Stimulated activated CD8-positive, alpha-beta memory T cell treated with anti-CD3 and anti-CD28 coated beads, Interleukin-7, amount 100 ng/mL, for 1 hour (primary cell): ENCODE data around the gene DSC1.

Experiments used
- DNase-seq, 2 donors: peaks; one replicate each; pipeline ENCODE4 v3.0.0-alpha.2; 2020; ENCODE audit warnings: low read depth in 2 of 2

The DSC1 gene

GRCh38 chr18:31103423-31103822 lies 59.2 kb downstream of the DSC1 start:
- no peak for DNase-seq

GRCh38 chr18:31102941-31103340 lies 59.7 kb downstream of the DSC1 start:
- DNase-seq, result no peak

- DNase-seq, result no peak
Measured at GRCh38 chr18:31102025-31102684, 60.5 kb downstream of the DSC1 start, which contains the start of gene DSC2. Gene DSC2 (minus strand): TSS chr18:31102421. CDS start chr18:31101971, 450 bp downstream.

GRCh38 chr18:31101183-31102024 lies 61.3 kb downstream of the DSC1 start:
- no peak for DNase-seq

- DNase-seq, result no peak
Measured at GRCh38 chr18:31100436-31101182, 62.0 kb downstream of the DSC1 start.

GRCh38 chr18:31099450-31100230 lies 63.0 kb downstream of the DSC1 start:
- no peak for DNase-seq

- DNase-seq, result no peak
Measured at GRCh38 chr18:31098878-31099277, 63.8 kb downstream of the DSC1 start.

- no peak for DNase-seq
Measured at GRCh38 chr18:31097666-31098065, 65.0 kb downstream of the DSC1 start.

- no peak for DNase-seq
Measured at GRCh38 chr18:31093880-31094279, 68.8 kb downstream of the DSC1 start.

- DNase-seq, result no peak
Measured at GRCh38 chr18:31093294-31093693, 69.4 kb downstream of the DSC1 start.

- no peak for DNase-seq
Measured at GRCh38 chr18:31091350-31091749, 71.3 kb downstream of the DSC1 start.

- DNase-seq, result no peak
Measured at GRCh38 chr18:31088532-31088931, 74.1 kb downstream of the DSC1 start.

- no peak for DNase-seq
Measured at GRCh38 chr18:31079973-31080372, 82.7 kb downstream of the DSC1 start.
